Hematopoietic multipotent progenitor cell (in vitro differentiated cells): ENCODE data around the gene SUPT16H. TPM values are rescaled to one million over a fixed set of nuclear protein-coding genes. Genes with fewer than 3 reads are reported as not detected.
"Not testable (repeated sequence)": the region's sequence is repeated elsewhere in the genome, so short reads cannot be mapped to it uniquely, and the experiment has no call there.

Experiments used
- DNase-seq, 3 donors: peaks; one replicate each; pipeline ENCODE4 v3.0.0-alpha.2; 2011 to 2015; ENCODE audit warnings: low read depth in 2 of 3, low spot score in 2 of 3
- small RNA-seq: library from RNA; depleted of rRNA; stranded (forward); fragments of <200 nt; gene quantifications from one replicate; pipeline ENCODE3, GENCODE V24; 2012
- total RNA-seq: library from RNA; depleted of rRNA; stranded (reverse); fragments of >200 nt; gene quantifications from one replicate; pipeline ENCODE4 v1.2.3, GENCODE V29; 2012

The SUPT16H gene
- total RNA-seq, 1 donor: 50.4 TPM

- DNase-seq: no peak
These were observed 76.2 kb downstream of the SUPT16H start for GRCh38 chr14:21307637-21308036.

- not testable (repeated sequence) for DNase-seq
These were observed 81.0 kb downstream of the SUPT16H start for GRCh38 chr14:21302836-21303140.

GRCh38 chr14:21302013-21302835 is 81.6 kb downstream of the SUPT16H start:
- no peak for DNase-seq

Small RNA genes within 50 kb of the gene (small RNA-seq; reads per million reads assigned to genes)
- not detected for gene RN7SL650P
- gene SNORD8: 346 reads per million, percentile 98 among the genes with 10 or more reads in this experiment
- gene SNORD9: 330 reads per million, percentile 98 among the genes with 10 or more reads in this experiment

Other genes with a start within 250 kb of the SUPT16H start
- under 0.01 TPM for gene OR5AU1, start 228.0 kb downstream of the SUPT16H start, total RNA-seq
- 273 TPM for gene HNRNPC, start 114.6 kb downstream of the SUPT16H start, total RNA-seq
- under 0.01 TPM for gene RPGRIP1, start 103.9 kb downstream of the SUPT16H start, total RNA-seq
- 78.6 TPM for gene CHD8, start 72.1 kb upstream of the SUPT16H start, total RNA-seq
- gene RAB2B, start 92.9 kb upstream of the SUPT16H start, total RNA-seq: 19.1 TPM
- gene TOX4, start 93.2 kb upstream of the SUPT16H start, total RNA-seq: 36.9 TPM
- 126 TPM for gene METTL3, start 127.3 kb upstream of the SUPT16H start, total RNA-seq
- 7.0 TPM for gene SALL2, start 142.3 kb upstream of the SUPT16H start, total RNA-seq
- gene OR10G3, start 196.1 kb upstream of the SUPT16H start, total RNA-seq: not detected